Left ventricle myocardium inferior (tissue), 1 donor: Measurements from ENCODE around the gene FBXO31. TPM values are rescaled to one million over a fixed set of nuclear protein-coding genes. Genes with fewer than 3 reads are reported as not detected.
"Not testable (repeated sequence)": the region's sequence is repeated elsewhere in the genome, so short reads cannot be mapped to it uniquely, and the experiment has no call there.

ENCODE experiments used
- DNase-seq: peaks from one replicate; pipeline ENCODE4 v3.0.0-alpha.2; 2020
- H3K27ac ChIP-seq: fragments of 200-600 bp; replicated peaks from 2 replicates; pipeline ENCODE4 v1.8.0; 2021
- H3K27me3 ChIP-seq: fragments of 200-600 bp; 2 replicates; pipeline ENCODE4 v1.8.0; 2021; ENCODE audit warnings: low read depth
- H3K36me3 ChIP-seq: fragments of 200-600 bp; 2 replicates; pipeline ENCODE4 v1.8.0; 2021
- H3K4me1 ChIP-seq: fragments of 200-600 bp; 2 replicates; pipeline ENCODE4 v1.8.0; 2021
- H3K4me3 ChIP-seq: fragments of 200-600 bp; 2 replicates; pipeline ENCODE4 v1.8.0; 2021; ENCODE audit warnings: mild to moderate bottlenecking, moderate library complexity
- H3K9me3 ChIP-seq: fragments of 200-600 bp; replicated peaks from 2 replicates; pipeline ENCODE4 v1.8.0; 2021
- intact Hi-C: fragments of 100-400 bp; cut with micrococcal nuclease; formaldehyde crosslinking; loops from one replicate; pipeline ENCODE4 v1.11.0; 2022
- total RNA-seq: library from RNA; stranded (reverse); fragmentation: NEBNext Ultra II Directional; extraction: Animal tissue kit (Norgen Biotek cat#: 25700); gene quantifications from one replicate; pipeline ENCODE4 v1.2.1, GENCODE V29; 2021
- TF ChIP-seq, protein P1 (sequence below): fragments of 200-600 bp; IDR thresholded peaks from 2 replicates; pipeline ENCODE4 v1.8.0; 2021; ENCODE audit warnings: antibody characterized with exemption, mild to moderate bottlenecking, borderline replicate concordance
- donor health status: DM: no; HTN: yes; CAD: no; lungs with severe emphysema.

FBXO31 gene
- total RNA-seq, 1 donor from 2014 or later, result 74.5 TPM

GRCh38 chr16:87391950-87392820 lies 8.6 kb upstream of the FBXO31 start, which contains the start of gene MAP1LC3B:
MAP1LC3B (plus strand) TSS chr16:87392336; CDS start chr16:87392428, 92 bp downstream.
- Histone ChIP-seq H3K27ac (peak within 1 kb of the TSS; percentile 99), H3K27me3 (no peaks in the 10 kb centered on the region), H3K4me1 (peaks cover 68% of the 10 kb centered on the region), H3K9me3 (no peaks in the 10 kb centered on the region), H3K4me3 (peak within 1 kb of the TSS; percentile 80), H3K36me3 (no peaks in the 10 kb centered on the region)
- intact Hi-C loops, result no loop called here
- TF ChIP-seq, protein P1, sequence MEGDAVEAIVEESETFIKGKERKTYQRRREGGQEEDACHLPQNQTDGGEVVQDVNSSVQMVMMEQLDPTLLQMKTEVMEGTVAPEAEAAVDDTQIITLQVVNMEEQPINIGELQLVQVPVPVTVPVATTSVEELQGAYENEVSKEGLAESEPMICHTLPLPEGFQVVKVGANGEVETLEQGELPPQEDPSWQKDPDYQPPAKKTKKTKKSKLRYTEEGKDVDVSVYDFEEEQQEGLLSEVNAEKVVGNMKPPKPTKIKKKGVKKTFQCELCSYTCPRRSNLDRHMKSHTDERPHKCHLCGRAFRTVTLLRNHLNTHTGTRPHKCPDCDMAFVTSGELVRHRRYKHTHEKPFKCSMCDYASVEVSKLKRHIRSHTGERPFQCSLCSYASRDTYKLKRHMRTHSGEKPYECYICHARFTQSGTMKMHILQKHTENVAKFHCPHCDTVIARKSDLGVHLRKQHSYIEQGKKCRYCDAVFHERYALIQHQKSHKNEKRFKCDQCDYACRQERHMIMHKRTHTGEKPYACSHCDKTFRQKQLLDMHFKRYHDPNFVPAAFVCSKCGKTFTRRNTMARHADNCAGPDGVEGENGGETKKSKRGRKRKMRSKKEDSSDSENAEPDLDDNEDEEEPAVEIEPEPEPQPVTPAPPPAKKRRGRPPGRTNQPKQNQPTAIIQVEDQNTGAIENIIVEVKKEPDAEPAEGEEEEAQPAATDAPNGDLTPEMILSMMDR, result no peak
- DNase-seq, result peak; percentile 96

DNA sequence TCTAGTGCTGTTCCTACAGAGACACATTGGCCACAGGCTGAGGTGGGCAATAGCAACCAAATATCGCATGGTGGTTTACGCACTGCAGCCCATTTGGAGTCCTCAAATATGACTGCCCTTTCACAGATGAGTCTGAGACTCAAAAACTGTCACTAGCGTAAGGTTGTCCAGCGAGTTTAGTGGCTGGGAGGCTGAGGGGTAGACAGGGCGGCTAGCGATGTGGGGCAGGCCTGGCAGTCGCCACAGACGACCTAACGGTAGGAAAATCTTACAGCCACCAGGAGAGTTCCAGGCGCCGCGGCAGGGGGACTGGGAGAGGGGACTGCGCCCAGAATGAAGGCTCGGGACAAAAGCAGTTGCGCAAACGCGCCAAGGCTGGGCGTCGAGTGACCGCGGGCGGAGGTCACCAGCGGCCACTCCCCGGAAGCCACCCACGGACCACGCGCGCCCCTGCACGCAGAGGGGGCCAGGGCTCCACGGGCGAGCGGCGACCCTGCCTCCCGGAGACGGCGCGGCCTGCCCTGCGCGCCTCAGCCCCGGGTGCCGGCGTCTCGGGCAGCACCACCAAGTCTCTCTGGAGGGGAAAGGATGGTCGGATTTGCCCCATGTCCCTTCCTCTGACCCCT lies 7.9 kb upstream of the FBXO31 start:
- H3K9me3 ChIP-seq, result no peaks in the 10 kb centered on the region
- H3K27me3 ChIP-seq, result no peaks in the 10 kb centered on the region
- intact Hi-C loops, result no loop called here
- H3K36me3 ChIP-seq, result no peaks in the 10 kb centered on the region
- DNase-seq, result peak; percentile 77
- H3K4me3 ChIP-seq, result peak overlapping the region; percentile 80
- TF ChIP-seq, protein P1, result peak; percentile 5
- H3K4me1 ChIP-seq, result peaks cover 67% of the 10 kb centered on the region
- peak overlapping the region; percentile 99 for H3K27ac ChIP-seq

DNA sequence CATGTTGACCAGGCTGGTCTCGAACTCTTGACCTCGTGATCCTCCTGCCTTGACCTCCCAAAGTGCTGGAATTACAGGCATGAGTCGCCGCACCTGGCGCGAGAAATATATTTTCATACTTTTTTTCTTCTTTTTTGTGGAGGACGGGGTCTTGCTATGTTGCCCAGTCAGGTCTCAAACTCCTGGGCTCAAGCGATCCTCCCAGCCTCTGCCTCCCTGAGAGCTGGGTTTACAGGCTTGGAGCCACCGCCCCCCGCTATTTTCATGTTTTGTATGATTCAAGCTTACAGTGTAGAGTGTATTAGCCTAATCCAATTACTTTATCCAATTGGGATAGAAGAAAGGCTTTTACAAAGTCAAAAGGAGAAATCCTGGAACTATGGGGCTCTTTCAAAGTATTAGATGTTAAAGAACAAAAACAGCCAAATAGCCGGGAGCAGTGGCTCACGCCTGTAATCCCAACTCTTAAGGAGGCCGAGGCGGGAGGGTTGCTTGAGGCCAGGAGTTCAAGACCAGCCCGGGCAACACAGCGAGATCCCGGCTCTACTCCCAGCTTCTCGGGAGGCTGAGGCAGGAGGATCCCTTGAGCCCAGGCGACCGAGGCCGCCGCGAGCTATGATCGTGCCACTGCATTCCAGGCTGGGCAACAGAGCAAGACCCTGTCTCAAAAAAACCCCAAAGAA lies 7.2 kb upstream of the FBXO31 start:
- TF ChIP-seq, protein P1, result no peak
- peak; percentile 16 for DNase-seq
- H3K9me3 ChIP-seq, result no peaks in the 10 kb centered on the region
- intact Hi-C loops, result no loop called here
- peak overlapping the region; percentile 80 for H3K4me3 ChIP-seq
- H3K36me3 ChIP-seq, result no peaks in the 10 kb centered on the region
- H3K27ac ChIP-seq, result peak overlapping the region; percentile 99
- H3K27me3 ChIP-seq, result no peaks in the 10 kb centered on the region
- peaks cover 66% of the 10 kb centered on the region for H3K4me1 ChIP-seq

DNA sequence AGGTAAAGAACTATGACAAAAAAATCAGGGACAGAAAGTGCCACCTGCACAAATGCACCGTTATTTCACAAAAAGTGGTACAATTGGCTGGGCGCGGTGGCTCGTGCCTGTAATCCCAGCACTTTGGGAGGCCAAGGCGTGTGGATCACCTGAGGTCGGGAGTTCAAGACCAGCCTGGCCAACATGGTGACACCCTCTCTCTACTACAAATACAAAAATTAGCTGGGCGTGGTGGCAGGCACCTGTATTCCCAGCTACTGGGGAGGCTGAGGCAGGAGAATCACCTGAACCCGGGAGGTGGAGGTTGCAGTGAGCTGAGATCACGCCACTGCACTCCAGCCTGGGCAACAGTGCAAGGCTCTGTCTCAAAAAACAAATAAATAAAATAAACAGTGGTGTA lies 6.3 kb upstream of the FBXO31 start:
- Histone ChIP-seq H3K27ac (peak overlapping the region; percentile 93), H3K4me1 (peaks cover 60% of the 10 kb centered on the region)
- H3K36me3 ChIP-seq, H3K27me3 ChIP-seq, intact Hi-C loops, H3K4me3 ChIP-seq, H3K9me3 ChIP-seq: not testable (repeated sequence)
- peak; percentile 2 for DNase-seq

- intact Hi-C loops, result no loop called here
- Histone ChIP-seq H3K27ac (peak overlapping the region; percentile 93), H3K4me1 (peaks cover 60% of the 10 kb centered on the region)
These were observed 5.7 kb upstream of the FBXO31 start for GRCh38 chr16:87389245-87389644.

More at GRCh38 chr16:87389245-87389644, 5.7 kb upstream of the FBXO31 start:
- TF ChIP-seq, protein P1, result no peak
- no peak for DNase-seq
- Histone ChIP-seq H3K9me3 (no peaks in the 10 kb centered on the region), H3K4me3 (no peak overlapping the region), H3K36me3 (no peaks in the 10 kb centered on the region), H3K27me3 (no peaks in the 10 kb centered on the region)
